ENCODE results near the gene THAP11.

THAP11 gene

GRCh38 chr16:67883872-67884261 is 41.7 kb downstream of the THAP11 start:
- peak; percentile 97 for DNase-seq (ENCODE audit: low spot score)

GRCh38 chr16:67884684-67885083 is 42.6 kb downstream of the THAP11 start, which contains the start of gene NRN1L:
TSS of gene NRN1L (plus strand) at chr16:67884885. CDS start at chr16:67884904, 19 bp downstream.
- peak; percentile 61 for DNase-seq (ENCODE audit: low spot score)

- no peak for DNase-seq (ENCODE audit: low spot score)
These were observed 43.4 kb downstream of the THAP11 start for GRCh38 chr16:67885545-67885944.

GRCh38 chr16:67885976-67886375 is 43.9 kb downstream of the THAP11 start:
- DNase-seq (ENCODE audit: low spot score), result no peak

- DNase-seq (ENCODE audit: low spot score), result no peak
These were observed 44.3 kb downstream of the THAP11 start for GRCh38 chr16:67886387-67886786.

GRCh38 chr16:67888331-67888730 is 46.2 kb downstream of the THAP11 start:
- DNase-seq (ENCODE audit: low spot score), result no peak

GRCh38 chr16:67892375-67892774 is 50.3 kb downstream of the THAP11 start:
- DNase-seq (ENCODE audit: low spot score), result no peak

GRCh38 chr16:67892899-67893742 is 51.0 kb downstream of the THAP11 start, which contains the start of gene PSKH1:
TSS of gene PSKH1 (plus strand) at chr16:67893254. CDS start at chr16:67908750, 15,496 bp downstream.
- DNase-seq (ENCODE audit: low spot score), result peak; percentile 99
